ENCODE data around the gene S1PR5.
"Not testable (repeated sequence)": the region's sequence is repeated elsewhere in the genome, so short reads cannot be mapped to it uniquely, and the experiment has no call there.

The S1PR5 gene
- 7.2 to 88.8 (median 83.3) reads per million in 4 experiments for total RNA-seq

DNA sequence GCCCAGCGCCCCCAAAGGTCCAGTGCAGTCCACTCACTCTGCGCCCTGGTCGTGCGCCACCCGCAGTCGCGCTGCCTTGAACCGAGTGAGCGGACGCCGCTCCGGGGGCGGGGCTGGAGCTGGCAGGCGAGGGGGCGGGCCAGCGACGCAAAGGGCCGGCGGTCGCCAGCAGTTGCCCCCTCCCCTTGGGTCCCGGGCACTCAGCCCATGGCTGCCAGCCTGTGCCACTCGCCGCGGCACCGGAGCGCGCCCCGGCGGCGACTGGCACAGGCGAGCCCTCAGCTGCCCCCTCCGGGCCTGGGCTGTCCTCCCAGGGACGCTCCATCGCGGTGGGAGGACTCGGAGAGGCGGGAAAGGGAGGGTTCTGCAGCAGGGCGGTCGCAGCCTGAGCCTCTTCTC, at the start of gene S1PR5:
TSS of gene S1PR5 (minus strand) at position 87 of the 399 bp plus-strand sequence. CDS start 2,436 bp downstream, outside the sequence.
- DNase-seq: no peak

- peak; percentile 53 for DNase-seq
Observed at GRCh38 chr19:10566658-10567410, 49.6 kb upstream of the S1PR5 start.

GRCh38 chr19:10566408-10566657, 49.1 kb upstream of the S1PR5 start:
- no peak for DNase-seq

GRCh38 chr19:10565567-10566407, 48.5 kb upstream of the S1PR5 start, which contains the start of gene KRI1:
Gene KRI1, minus strand, starts transcription at chr19:10566010. Its CDS starts 11 bp downstream, at chr19:10565999.
- DNase-seq: peak; percentile 95

DNA sequence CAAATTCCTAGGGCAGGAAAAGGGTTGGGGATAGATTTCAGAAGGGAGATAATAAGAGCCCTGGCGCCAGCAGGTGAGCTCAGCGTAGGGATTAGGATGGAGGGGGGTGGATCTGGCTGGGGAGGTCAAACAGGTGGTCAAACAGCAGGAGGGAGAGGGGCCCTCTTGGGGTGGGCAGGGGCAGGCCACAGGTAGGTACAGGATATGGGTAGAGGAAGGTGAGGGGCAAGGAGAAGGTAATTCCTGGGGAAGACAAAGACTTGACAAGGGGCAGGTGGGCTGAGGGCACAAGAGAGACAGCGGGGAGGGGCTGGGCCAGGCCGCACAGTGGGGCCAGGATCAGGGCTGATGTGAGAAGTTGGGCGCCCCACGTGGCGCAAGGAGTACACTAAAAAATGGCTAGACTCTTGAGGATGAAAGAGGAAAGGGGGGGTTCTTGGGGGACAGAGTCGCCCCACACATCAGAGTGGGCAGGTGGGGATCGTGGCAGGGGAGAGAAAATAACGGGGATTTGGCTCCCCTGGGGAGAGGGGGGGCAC, 47.9 kb upstream of the S1PR5 start:
- DNase-seq: peak; percentile 52

- DNase-seq: no peak
Observed at GRCh38 chr19:10562609-10563008, 45.4 kb upstream of the S1PR5 start.

- DNase-seq: no peak
Observed at GRCh38 chr19:10560154-10560553, 42.9 kb upstream of the S1PR5 start.

GRCh38 chr19:10557603-10558197, 40.5 kb upstream of the S1PR5 start:
- DNase-seq: no peak

GRCh38 chr19:10555610-10555973, 38.3 kb upstream of the S1PR5 start:
- no peak for DNase-seq

DNA sequence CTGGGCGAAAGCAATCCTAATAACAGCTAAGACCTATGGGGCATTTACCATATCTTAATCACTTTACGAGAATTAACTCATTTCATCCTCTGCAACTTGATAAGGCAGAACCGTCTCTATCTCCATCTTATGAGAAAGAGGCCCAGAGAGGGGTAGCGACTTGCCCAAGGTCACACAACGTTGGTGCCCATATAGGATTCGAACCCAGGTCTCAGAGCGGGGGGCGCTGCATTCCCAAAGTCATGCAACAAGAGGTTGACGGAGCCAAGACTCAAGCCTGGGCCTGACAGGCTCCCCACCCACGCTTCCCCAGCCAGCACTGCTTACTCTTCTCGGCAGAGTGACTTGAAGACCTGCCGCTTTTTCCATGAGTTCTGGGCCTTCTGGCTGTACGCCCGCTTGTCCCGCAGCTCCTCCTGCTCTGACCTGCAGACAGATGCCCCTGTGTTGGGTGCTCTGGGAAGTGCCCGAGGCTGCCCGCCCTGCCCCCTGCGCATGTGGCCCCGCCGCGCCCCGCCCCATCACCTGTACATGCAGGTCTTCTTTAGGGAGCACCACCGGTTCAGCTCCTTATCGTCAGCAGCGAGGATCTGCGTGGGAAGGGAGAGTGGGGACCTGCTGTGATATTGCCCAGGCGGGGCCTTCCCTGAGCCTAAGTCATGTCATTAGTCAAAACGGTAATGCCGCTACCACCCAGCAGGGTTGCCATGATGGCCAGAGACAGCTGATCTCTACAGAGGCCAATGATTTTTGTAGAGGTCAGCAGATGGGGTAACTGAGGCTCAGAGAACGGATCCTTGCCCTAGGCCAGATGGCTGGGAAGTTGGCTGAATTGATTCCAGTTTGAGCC, 37.7 kb upstream of the S1PR5 start:
- DNase-seq: no peak

GRCh38 chr19:10553943-10554381, 36.7 kb upstream of the S1PR5 start:
- peak; percentile 50 for DNase-seq

DNA sequence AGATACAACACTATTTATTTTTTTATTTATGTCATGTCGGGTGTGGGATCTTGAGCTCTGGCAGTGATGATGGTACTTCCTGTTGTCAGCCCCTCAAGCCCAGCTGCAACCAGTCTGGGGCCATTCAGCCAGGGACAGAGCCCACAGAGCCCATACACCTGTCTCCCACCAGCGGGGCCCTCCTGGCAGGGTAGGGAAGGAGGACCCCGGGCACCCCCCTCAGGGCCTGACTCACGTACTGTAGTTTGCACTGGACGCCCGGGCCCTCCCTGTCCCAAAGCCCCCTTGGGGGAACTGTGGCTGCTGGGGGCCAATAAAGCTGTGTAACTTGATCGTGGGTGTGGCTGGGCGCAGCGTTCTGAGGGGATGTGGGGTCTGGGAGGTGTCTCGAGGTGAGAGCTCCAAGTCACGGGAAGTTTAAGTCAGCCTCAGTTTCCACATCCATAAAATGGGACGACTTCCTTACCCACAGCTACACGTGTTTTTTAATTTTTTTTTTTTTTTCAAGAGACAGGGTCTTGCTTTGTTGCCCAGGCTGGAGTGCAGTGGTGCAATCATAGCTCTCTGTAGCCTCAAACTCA, 35.9 kb upstream of the S1PR5 start:
- no peak for DNase-seq

GRCh38 chr19:10552510-10553053, 35.3 kb upstream of the S1PR5 start:
- no peak for DNase-seq

- DNase-seq: peak; percentile 15
Observed at GRCh38 chr19:10551698-10552301, 34.6 kb upstream of the S1PR5 start.

GRCh38 chr19:10551006-10551405, 33.8 kb upstream of the S1PR5 start:
- not testable (repeated sequence) for DNase-seq

DNA sequence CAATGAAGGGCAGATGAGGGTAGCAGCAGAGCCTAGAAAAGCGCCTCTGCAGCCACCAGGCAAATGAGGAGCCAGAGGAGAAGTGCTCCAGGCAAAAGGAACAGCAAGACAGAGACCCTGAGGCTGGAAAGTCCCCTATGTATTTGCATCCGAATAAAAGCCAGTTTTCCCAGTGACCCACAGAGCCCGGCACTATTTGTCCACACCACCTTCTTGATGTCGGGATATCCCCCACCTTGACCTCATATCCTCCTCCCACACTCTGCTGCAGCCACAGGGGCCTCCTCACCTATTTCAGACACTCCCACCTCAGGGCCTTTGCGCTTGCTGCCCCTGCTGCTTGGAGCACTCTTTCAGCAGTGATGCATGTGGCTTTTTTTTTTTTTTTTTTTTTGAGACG, 33.1 kb upstream of the S1PR5 start:
- DNase-seq: no peak

GRCh38 chr19:10549733-10550132, 32.5 kb upstream of the S1PR5 start:
- no peak for DNase-seq

DNA sequence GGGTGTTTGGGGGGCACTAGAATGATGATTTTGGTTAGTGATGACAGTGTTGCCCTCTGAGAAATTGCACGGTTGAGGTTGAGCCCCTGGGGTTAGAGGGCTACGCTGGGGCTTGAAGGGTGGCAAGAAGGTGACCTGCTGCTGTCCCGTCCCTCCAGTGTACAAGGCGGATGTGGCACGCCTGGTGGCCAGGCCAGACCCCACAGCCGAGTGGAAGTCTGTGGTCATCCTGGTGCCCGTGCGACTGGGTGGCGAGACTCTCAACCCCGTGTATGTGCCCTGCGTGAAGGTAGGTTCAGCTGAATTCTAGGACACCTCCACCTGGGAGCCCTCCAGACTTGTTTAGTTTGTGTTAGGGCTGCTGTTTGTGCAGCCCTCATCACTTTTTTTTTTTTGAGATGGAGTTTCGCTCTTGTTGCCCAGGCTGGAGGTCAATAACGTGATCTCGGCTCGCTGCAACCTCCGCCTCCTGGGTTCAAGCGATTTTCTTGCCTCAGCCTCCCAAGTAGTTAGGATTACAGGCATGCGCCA, 31.6 kb upstream of the S1PR5 start:
- no peak for DNase-seq

DNA sequence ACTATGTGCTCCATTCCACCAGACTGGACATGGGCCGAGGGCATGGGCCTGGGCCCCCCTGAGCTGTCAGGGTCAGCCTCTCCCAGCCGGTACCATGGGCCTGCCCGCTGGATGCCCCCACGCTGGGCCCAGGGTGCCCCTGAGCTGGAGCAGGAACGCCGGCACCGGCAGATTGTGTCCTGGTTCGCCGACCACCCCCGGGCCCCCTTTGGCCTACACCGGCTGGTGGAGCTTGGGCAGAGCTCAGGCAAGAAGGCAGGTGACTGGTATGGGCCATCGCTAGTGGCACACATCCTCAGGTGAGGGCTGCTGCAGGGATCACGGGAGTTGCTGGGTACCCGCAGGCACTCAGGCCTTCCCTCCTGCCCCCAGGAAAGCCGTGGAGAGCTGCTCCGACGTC, 29.6 kb upstream of the S1PR5 start:
- no peak for DNase-seq

DNA sequence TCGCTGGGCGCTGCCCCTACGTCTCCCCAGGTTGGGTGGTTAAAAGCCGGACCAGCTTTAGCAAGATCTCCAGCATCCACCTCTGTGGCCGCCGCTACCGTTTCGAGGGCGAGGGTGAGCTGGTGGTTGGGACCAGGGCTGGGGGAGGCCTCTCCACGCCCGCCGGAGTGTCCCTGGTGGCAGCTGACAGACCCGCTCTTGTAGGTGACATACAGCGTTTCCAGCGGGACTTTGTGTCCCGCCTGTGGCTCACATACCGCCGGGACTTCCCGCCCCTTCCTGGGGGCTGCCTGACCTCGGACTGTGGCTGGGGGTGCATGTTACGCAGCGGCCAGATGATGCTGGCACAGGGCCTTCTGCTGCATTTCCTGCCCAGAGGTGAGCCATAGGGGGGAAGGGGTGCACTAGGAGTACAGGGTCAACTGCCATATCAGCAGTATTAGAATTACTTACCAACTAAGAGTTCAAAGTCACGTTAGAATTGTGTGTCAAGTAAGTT, 27.6 kb upstream of the S1PR5 start:
- no peak for DNase-seq

- no peak for DNase-seq
Observed at GRCh38 chr19:10544242-10544752, 27.1 kb upstream of the S1PR5 start.

All from effector CD8-positive, alpha-beta T cell (primary cell).